Fibroblast of lung (primary cell): ENCODE results near the gene CLASP2. TPM values are rescaled to one million over a fixed set of nuclear protein-coding genes. Genes with fewer than 3 reads are reported as not detected.
A peak's percentile ranks its signal among the peaks of the same experiment; 100 is the strongest.

Experiments
- DNase-seq, 2 donors: peaks; one replicate each; pipeline versions ENCODE4 v3.0.0 to v3.0.0-alpha.2; 2010; ENCODE audit warnings: low read depth in 2 of 2
- H2AFZ ChIP-seq: 2 replicates; pipeline ENCODE4 v1.5.1; 2012; ENCODE audit warnings: low read length, control low read depth, inconsistent platforms
- H3K27ac ChIP-seq: 2 replicates; pipeline ENCODE4 v1.5.1; 2011; ENCODE audit warnings: low read length, control low read depth; ENCODE audit not compliant: insufficient read depth
- H3K27me3 ChIP-seq: 2 replicates; pipeline ENCODE4 v1.5.1; 2011; ENCODE audit warnings: mild to moderate bottlenecking, low read length; ENCODE audit not compliant: control insufficient read depth, insufficient read depth
- H3K36me3 ChIP-seq: 2 replicates; pipeline ENCODE4 v1.5.1; 2011; ENCODE audit warnings: low read length; ENCODE audit not compliant: control insufficient read depth, insufficient read depth
- H3K4me1 ChIP-seq: 2 replicates; pipeline ENCODE4 v1.5.1; 2011; ENCODE audit warnings: low read length; ENCODE audit not compliant: control insufficient read depth, insufficient read depth; ENCODE audit errors: extremely low read depth
- H3K4me2 ChIP-seq: 2 replicates; pipeline ENCODE4 v1.5.1; 2011; ENCODE audit warnings: low read length, control low read depth; ENCODE audit not compliant: insufficient read depth; ENCODE audit errors: extremely low read depth
- H3K4me3 ChIP-seq, 4 experiments: fragments of 200-600 bp in 1 of 4; sonication (generic) in 1 of 4; replicated peaks in 1 of 4; 2 replicates each; pipeline ENCODE4 v1.5.1; 2011 to 2016; ENCODE audit warnings: low read length in 4 of 4, low read depth in 3 of 4, mild to moderate bottlenecking in 3 of 4, control low read depth in 2 of 4, inconsistent platforms in 1 of 4, mixed read lengths in 1 of 4; ENCODE audit not compliant: insufficient read depth in 1 of 4; ENCODE audit errors: control extremely low read depth in 1 of 4
- H3K79me2 ChIP-seq: 2 replicates; pipeline ENCODE4 v1.5.1; 2012; ENCODE audit warnings: mild to moderate bottlenecking, low read length, inconsistent platforms; ENCODE audit not compliant: control insufficient read depth, insufficient read depth
- H3K9ac ChIP-seq: 2 replicates; pipeline ENCODE4 v1.5.1; 2011; ENCODE audit warnings: mild to moderate bottlenecking, low read length, control low read depth; ENCODE audit not compliant: insufficient read depth
- H3K9me3 ChIP-seq: 2 replicates; pipeline ENCODE4 v1.5.1; 2012; ENCODE audit warnings: low read depth, low read length; ENCODE audit not compliant: control insufficient read depth, insufficient read depth
- H4K20me1 ChIP-seq: 2 replicates; pipeline ENCODE4 v1.5.1; 2011; ENCODE audit warnings: low read length; ENCODE audit not compliant: control insufficient read depth, insufficient read depth; ENCODE audit errors: extremely low read depth
- EZH2 ChIP-seq: IDR thresholded peaks from 2 replicates; pipeline ENCODE4 v1.5.1; 2012; ENCODE audit warnings: low read length, control low read depth, mild to moderate bottlenecking; ENCODE audit errors: missing control alignments
- polyA plus RNA-seq, 2 donors: library from polyadenylated mRNA; depleted of rRNA in 1 of 2; stranded (reverse) in 1 of 2; unstranded in 1 of 2; fragments of >200 nt; gene quantifications; 2 replicates each; pipeline ENCODE4 v1.2.1, GENCODE V29; 2011 to 2012; ENCODE audit warnings: missing spikeins in 1 of 2
- total RNA-seq: library from RNA; depleted of rRNA; stranded (reverse); fragments of >200 nt; gene quantifications from 2 replicates; pipeline ENCODE4 v1.2.1, GENCODE V29; 2014
- TF ChIP-seq, protein P1 (sequence below), 2 donors: IDR thresholded peaks in 1 of 2; conservative IDR thresholded peaks in 1 of 2; 1 replicate in 1 of 2; 2 replicates in 1 of 2; pipeline ENCODE4 v1.5.1; 2011 to 2012; ENCODE audit warnings: low read length in 2 of 2, control low read depth in 1 of 2, inconsistent platforms in 1 of 2, low read depth in 1 of 2, mild to moderate bottlenecking in 1 of 2

CLASP2 gene
- total and polyA plus RNA-seq, 2 donors (not counting 1 experiment from before 2014, with no cell fraction given), result 31.8 to 62.6 TPM

DNA sequence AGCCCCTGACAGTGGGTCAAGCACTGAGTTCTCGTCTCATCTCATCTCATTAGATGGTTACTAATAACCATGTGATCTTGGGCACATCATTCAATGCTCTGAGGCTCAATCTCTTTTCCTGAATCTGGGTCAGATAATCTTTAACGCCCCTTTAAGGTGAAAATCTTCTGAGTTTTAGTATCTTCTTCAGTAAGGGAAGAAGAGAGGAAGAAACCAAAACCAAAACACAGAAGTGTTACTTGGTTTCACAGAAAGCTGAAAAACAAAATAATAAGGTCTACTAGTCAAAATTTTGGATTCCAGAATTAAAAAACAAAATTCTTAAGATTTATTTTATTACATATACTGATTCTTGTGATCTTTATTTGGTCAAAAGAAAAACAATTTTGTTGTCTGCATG is 78.2 kb downstream of the CLASP2 start:
- Histone ChIP-seq H3K9ac (no peak overlapping the region), H3K4me3 (no peak overlapping the region), H2AFZ (no peak overlapping the region), H3K27me3 (no peaks in the 10 kb centered on the region), H3K4me1 (peaks cover 2% of the 10 kb centered on the region), H3K79me2 (no peaks in the 10 kb centered on the region), H3K9me3 (no peaks in the 10 kb centered on the region), H3K4me2 (no peak overlapping the region), H3K27ac (no peak overlapping the region), H3K36me3 (no peaks in the 10 kb centered on the region), H4K20me1 (no peaks in the 10 kb centered on the region)
- no peak for DNase-seq
- TF ChIP-seq, protein P1, sequence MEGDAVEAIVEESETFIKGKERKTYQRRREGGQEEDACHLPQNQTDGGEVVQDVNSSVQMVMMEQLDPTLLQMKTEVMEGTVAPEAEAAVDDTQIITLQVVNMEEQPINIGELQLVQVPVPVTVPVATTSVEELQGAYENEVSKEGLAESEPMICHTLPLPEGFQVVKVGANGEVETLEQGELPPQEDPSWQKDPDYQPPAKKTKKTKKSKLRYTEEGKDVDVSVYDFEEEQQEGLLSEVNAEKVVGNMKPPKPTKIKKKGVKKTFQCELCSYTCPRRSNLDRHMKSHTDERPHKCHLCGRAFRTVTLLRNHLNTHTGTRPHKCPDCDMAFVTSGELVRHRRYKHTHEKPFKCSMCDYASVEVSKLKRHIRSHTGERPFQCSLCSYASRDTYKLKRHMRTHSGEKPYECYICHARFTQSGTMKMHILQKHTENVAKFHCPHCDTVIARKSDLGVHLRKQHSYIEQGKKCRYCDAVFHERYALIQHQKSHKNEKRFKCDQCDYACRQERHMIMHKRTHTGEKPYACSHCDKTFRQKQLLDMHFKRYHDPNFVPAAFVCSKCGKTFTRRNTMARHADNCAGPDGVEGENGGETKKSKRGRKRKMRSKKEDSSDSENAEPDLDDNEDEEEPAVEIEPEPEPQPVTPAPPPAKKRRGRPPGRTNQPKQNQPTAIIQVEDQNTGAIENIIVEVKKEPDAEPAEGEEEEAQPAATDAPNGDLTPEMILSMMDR (conservative IDR thresholded peaks at IDR 0.05 in 1 of 2, IDR thresholded peaks at IDR 0.05 in 1 of 2; ENCODE audit: low read depth in 1 of 2, low read length in 2 of 2), result no peak
- TF ChIP-seq EZH2, result no peak

DNA sequence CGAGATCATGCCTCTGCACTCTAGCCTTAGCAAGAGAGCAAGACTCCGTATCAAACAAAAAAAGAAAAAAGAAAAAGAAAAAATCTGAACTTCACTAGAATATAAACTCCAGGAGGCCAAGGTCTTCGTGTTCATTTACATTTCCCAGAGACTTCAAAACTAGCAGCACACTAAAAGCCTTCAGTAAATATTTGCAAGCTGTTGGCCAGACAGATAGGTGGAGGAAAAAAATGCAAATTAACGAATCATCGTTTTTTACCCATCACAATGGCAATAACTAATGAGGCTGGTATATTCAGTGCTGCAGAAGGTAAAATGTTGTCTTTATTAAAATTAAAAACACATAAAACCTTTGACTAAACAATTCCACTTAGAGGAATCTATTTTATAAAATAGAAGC is 80.6 kb downstream of the CLASP2 start:
- no peak overlapping the region for H3K4me3 ChIP-seq
- no peak for TF ChIP-seq EZH2
- TF ChIP-seq, protein P1 (conservative IDR thresholded peaks at IDR 0.05 in 1 of 2, IDR thresholded peaks at IDR 0.05 in 1 of 2; ENCODE audit: low read depth in 1 of 2, low read length in 2 of 2), result no peak
- no peaks in the 10 kb centered on the region for H3K27me3 ChIP-seq
- no peak overlapping the region for H3K4me2 ChIP-seq
- no peaks in the 10 kb centered on the region for H3K9me3 ChIP-seq
- H3K9ac ChIP-seq, result no peak overlapping the region
- H3K4me1 ChIP-seq, result peaks cover 2% of the 10 kb centered on the region
- no peaks in the 10 kb centered on the region for H3K79me2 ChIP-seq
- H3K36me3 ChIP-seq, result no peaks in the 10 kb centered on the region
- no peak overlapping the region for H2AFZ ChIP-seq
- H3K27ac ChIP-seq, result no peak overlapping the region
- no peaks in the 10 kb centered on the region for H4K20me1 ChIP-seq
- no peak for DNase-seq

DNA sequence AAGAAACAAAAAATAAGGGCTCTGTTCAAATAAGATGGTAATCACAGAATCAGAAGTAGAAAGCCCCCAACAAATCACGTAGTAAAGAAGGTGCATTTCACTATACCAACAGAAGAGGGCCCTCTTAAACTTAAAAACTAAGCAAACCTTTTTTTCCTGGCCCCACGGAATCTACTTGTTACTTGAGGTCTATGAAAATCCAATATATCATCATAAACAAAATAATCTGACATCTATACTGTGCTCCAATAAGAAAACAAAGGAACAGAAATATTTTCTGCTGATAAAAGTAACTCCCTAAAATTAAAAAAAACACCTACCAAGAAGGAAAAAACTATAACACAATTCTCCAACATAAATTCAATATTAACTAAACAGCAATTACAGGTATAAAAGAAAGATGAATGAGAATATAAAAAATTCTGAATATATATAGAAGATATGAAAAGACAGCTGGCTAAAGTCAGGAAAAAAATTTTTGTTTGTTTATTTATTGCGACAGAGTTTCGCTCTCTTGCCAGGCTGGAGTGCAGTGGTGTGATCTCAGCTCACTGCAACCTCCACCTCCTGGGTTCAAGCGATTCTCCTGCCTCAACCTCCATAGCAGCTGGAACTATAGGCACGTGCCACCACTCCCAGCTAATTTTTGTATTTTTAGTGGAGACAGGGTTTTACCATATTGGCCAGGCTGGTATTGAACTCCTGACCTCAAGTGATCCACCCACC is 81.8 kb downstream of the CLASP2 start:
- Histone ChIP-seq H3K4me1 (peaks cover 2% of the 10 kb centered on the region), H2AFZ (no peak overlapping the region)
- TF ChIP-seq EZH2, result no peak
- TF ChIP-seq, protein P1 (conservative IDR thresholded peaks at IDR 0.05 in 1 of 2, IDR thresholded peaks at IDR 0.05 in 1 of 2; ENCODE audit: low read depth in 1 of 2, low read length in 2 of 2), result peak; percentile 53 to 65

More for the DNA sequence above, 81.8 kb downstream of the CLASP2 start:
- Histone ChIP-seq H3K4me2 (no peak overlapping the region), H3K9me3 (no peaks in the 10 kb centered on the region), H3K27ac (no peak overlapping the region), H3K9ac (no peak overlapping the region), H3K27me3 (no peaks in the 10 kb centered on the region), H3K36me3 (no peaks in the 10 kb centered on the region), H3K4me3 (no peak overlapping the region), H4K20me1 (no peaks in the 10 kb centered on the region), H3K79me2 (no peaks in the 10 kb centered on the region)
- peak; percentile 70 to 89 for DNase-seq
